ENCODE data around the gene TMEM178B. TPM values are rescaled to one million over a fixed set of nuclear protein-coding genes. Genes with fewer than 3 reads are reported as not detected.

The TMEM178B gene
- total RNA-seq, 1 experiment from 2014 or later = 0.39 TPM

DNA sequence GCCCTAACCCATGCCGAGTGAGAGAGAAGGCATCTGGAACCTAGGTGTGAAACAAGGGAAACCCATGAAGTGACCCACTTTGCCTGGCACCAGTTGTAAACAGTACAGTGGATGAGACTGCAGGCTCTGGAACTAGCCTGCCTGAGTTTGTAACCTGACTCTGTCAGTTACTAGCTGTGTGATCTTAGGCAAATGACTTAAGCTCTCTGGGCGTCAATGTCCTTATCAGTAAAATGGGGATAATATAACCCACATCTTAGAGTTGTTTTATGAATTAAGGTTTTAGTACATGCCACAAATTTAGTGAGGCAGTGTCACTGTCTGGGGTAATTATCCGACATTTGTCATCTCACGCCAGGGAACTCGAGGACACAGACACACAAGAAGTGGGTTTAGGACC is 394.5 kb downstream of the TMEM178B start:
- in situ Hi-C loops (cut with HindIII; ENCODE audit: low pct_unique_long_range_greater_than_20kb, low sequenced_read_pairs) = no loop called here
- POLR2A ChIA-PET = no interaction called here
- no peak overlapping the region for H3K4me3 ChIP-seq (ENCODE audit: low read depth in 2 of 2, low read length in 2 of 2)
- DNase-seq (ENCODE audit: low read depth, low spot score) = no peak
- H3K4me1 ChIP-seq (ENCODE audit: control insufficient read depth, insufficient read depth, low read length) = no peaks in the 10 kb centered on the region
- peaks cover 2% of the 10 kb centered on the region for H3K27me3 ChIP-seq (ENCODE audit: control insufficient read depth, insufficient read depth, low read length)
- no peaks in the 10 kb centered on the region for H3K36me3 ChIP-seq (ENCODE audit: control insufficient read depth, insufficient read depth, low read length)
- no peaks in the 10 kb centered on the region for H3K9me3 ChIP-seq (ENCODE audit: control insufficient read depth, insufficient read depth, low read depth, low read length)
- TF ChIP-seq POLR2AphosphoS5 (IDR thresholded peaks at IDR 0.05; ENCODE audit: low read depth, low read length) = no peak
- no peak for TF ChIP-seq TCF7L2 (IDR thresholded peaks at IDR 0.05; ENCODE audit: low read depth, low read length)
- TF ChIP-seq SIN3A (IDR thresholded peaks at IDR 0.05; ENCODE audit: borderline replicate concordance, insufficient read depth, low read depth, low read length) = no peak
- TF ChIP-seq, protein P1, sequence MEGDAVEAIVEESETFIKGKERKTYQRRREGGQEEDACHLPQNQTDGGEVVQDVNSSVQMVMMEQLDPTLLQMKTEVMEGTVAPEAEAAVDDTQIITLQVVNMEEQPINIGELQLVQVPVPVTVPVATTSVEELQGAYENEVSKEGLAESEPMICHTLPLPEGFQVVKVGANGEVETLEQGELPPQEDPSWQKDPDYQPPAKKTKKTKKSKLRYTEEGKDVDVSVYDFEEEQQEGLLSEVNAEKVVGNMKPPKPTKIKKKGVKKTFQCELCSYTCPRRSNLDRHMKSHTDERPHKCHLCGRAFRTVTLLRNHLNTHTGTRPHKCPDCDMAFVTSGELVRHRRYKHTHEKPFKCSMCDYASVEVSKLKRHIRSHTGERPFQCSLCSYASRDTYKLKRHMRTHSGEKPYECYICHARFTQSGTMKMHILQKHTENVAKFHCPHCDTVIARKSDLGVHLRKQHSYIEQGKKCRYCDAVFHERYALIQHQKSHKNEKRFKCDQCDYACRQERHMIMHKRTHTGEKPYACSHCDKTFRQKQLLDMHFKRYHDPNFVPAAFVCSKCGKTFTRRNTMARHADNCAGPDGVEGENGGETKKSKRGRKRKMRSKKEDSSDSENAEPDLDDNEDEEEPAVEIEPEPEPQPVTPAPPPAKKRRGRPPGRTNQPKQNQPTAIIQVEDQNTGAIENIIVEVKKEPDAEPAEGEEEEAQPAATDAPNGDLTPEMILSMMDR (IDR thresholded peaks at IDR 0.05) = no peak
- TF ChIP-seq, protein P2, sequence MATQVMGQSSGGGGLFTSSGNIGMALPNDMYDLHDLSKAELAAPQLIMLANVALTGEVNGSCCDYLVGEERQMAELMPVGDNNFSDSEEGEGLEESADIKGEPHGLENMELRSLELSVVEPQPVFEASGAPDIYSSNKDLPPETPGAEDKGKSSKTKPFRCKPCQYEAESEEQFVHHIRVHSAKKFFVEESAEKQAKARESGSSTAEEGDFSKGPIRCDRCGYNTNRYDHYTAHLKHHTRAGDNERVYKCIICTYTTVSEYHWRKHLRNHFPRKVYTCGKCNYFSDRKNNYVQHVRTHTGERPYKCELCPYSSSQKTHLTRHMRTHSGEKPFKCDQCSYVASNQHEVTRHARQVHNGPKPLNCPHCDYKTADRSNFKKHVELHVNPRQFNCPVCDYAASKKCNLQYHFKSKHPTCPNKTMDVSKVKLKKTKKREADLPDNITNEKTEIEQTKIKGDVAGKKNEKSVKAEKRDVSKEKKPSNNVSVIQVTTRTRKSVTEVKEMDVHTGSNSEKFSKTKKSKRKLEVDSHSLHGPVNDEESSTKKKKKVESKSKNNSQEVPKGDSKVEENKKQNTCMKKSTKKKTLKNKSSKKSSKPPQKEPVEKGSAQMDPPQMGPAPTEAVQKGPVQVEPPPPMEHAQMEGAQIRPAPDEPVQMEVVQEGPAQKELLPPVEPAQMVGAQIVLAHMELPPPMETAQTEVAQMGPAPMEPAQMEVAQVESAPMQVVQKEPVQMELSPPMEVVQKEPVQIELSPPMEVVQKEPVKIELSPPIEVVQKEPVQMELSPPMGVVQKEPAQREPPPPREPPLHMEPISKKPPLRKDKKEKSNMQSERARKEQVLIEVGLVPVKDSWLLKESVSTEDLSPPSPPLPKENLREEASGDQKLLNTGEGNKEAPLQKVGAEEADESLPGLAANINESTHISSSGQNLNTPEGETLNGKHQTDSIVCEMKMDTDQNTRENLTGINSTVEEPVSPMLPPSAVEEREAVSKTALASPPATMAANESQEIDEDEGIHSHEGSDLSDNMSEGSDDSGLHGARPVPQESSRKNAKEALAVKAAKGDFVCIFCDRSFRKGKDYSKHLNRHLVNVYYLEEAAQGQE (IDR thresholded peaks at IDR 0.05; ENCODE audit: insufficient read depth in 1 of 2, low read depth in 2 of 2, low read length in 1 of 2) = no peak
- H3K27ac ChIP-seq (ENCODE audit: low read length) = no peak overlapping the region
- no peak for ATAC-seq
- CTCF ChIA-PET = no interaction called here
- intact Hi-C loops (cut with micrococcal nuclease; ENCODE audit: unreplicated experiment) = no loop called here
- no TSS peak for BruUV-seq (replicated peaks)

DNA sequence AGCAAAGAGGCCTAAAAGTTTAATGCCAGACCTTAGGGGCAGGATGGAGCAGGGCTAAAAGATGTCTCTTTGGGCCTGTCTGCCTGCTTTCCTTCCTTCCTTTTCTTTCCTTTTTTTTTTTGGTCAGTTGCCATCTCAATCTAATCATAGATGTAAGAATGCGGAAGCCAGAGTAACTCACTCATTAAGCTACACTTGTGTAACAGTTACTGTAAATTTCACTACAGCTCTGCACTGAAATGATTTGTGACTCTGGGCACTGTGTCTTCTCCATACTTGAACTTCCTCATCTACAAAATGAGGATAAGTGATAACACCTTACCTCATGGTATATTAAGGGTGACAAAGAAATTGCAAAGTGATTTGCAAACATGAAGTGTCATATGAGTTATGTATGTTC is 401.8 kb downstream of the TMEM178B start:
- no peak overlapping the region for H3K4me3 ChIP-seq (ENCODE audit: low read depth in 2 of 2, low read length in 2 of 2)
- no TSS peak for BruUV-seq (replicated peaks)
- DNase-seq (ENCODE audit: low read depth, low spot score) (no peak), ATAC-seq (no peak)
- ChIA-PET POLR2A (no interaction called here), CTCF (no interaction called here)
- intact Hi-C loops (cut with micrococcal nuclease; ENCODE audit: unreplicated experiment) = no loop called here
- H3K9me3 ChIP-seq (ENCODE audit: control insufficient read depth, insufficient read depth, low read depth, low read length) = no peaks in the 10 kb centered on the region
- H3K27ac ChIP-seq (ENCODE audit: low read length) = no peak overlapping the region
- 0 out of 2 replicates have a peak, but pooled peaks cover 2% of the 10 kb centered on the region for H3K27me3 ChIP-seq (ENCODE audit: control insufficient read depth, insufficient read depth, low read length)
- H3K4me1 ChIP-seq (ENCODE audit: control insufficient read depth, insufficient read depth, low read length) = no peaks in the 10 kb centered on the region
- TF ChIP-seq, protein P1 (IDR thresholded peaks at IDR 0.05) = no peak
- TF ChIP-seq, protein P2 (IDR thresholded peaks at IDR 0.05; ENCODE audit: insufficient read depth in 1 of 2, low read depth in 2 of 2, low read length in 1 of 2) = no peak
- TF ChIP-seq TCF7L2 (IDR thresholded peaks at IDR 0.05; ENCODE audit: low read depth, low read length) (no peak), SIN3A (IDR thresholded peaks at IDR 0.05; ENCODE audit: borderline replicate concordance, insufficient read depth, low read depth, low read length) (no peak), POLR2AphosphoS5 (IDR thresholded peaks at IDR 0.05; ENCODE audit: low read depth, low read length) (no peak)
- in situ Hi-C loops (cut with HindIII; ENCODE audit: low pct_unique_long_range_greater_than_20kb, low sequenced_read_pairs) = no loop called here
- H3K36me3 ChIP-seq (ENCODE audit: control insufficient read depth, insufficient read depth, low read length) = no peaks in the 10 kb centered on the region

All from Panc1 (cell line).